ENCODE data around the gene VPS41.

VPS41 gene

DNA sequence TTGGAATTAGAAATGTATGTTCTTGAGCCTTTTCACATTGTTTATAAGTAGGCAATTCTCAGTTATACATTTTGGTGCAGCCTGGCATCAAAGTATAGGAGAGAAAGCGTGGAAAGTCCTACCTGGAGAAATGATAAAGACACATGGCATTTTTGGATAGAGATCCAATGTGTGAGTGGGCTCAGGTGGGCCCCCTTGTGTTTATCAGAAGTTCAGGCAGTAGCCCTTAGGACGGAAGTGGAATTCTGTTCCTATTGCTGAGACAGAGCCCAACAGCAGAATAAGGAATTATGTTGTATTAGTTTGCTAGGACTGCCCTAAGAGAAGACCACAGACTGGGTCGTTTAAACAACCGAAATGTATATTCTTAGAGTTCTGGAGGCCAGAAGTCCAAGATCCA is 192.6 kb downstream of the VPS41 start:
- TF ChIP-seq, protein P1, sequence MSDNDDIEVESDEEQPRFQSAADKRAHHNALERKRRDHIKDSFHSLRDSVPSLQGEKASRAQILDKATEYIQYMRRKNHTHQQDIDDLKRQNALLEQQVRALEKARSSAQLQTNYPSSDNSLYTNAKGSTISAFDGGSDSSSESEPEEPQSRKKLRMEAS (IDR thresholded peaks at IDR 0.05; ENCODE audit: low read depth, low read length) = no peak
- TF ChIP-seq MYC (IDR thresholded peaks at IDR 0.05; ENCODE audit: low read depth, low read length) (no peak), CTCF (IDR thresholded peaks at IDR 0.05; ENCODE audit: low read depth, low read length) (no peak), POLR2A (IDR thresholded peaks at IDR 0.05; ENCODE audit: extremely low read depth, insufficient read length) (no peak)
- DNase-seq (ENCODE audit: low read depth) = no peak

GRCh38 chr7:38709123-38709522 is 199.9 kb downstream of the VPS41 start:
- no peak overlapping the region for H3K4me3 ChIP-seq (ENCODE audit: low read depth, low read length)
- no peak for DNase-seq (ENCODE audit: low read depth)
- TF ChIP-seq, protein P1 (IDR thresholded peaks at IDR 0.05; ENCODE audit: low read depth, low read length) = no peak
- TF ChIP-seq MYC (IDR thresholded peaks at IDR 0.05; ENCODE audit: low read depth, low read length) = no peak
- TF ChIP-seq POLR2A (IDR thresholded peaks at IDR 0.05; ENCODE audit: extremely low read depth, insufficient read length) = no peak
- no peak for TF ChIP-seq CTCF (IDR thresholded peaks at IDR 0.05; ENCODE audit: low read depth, low read length)

More for the DNA sequence above, 192.6 kb downstream of the VPS41 start:
- no peak overlapping the region for H3K4me3 ChIP-seq (ENCODE audit: low read depth, low read length)

GRCh38 chr7:38704751-38705150 is 204.2 kb downstream of the VPS41 start:
- no peak overlapping the region for H3K4me3 ChIP-seq (ENCODE audit: low read depth, low read length)
- DNase-seq (ENCODE audit: low read depth) = no peak
- TF ChIP-seq, protein P1 (IDR thresholded peaks at IDR 0.05; ENCODE audit: low read depth, low read length) = no peak
- no peak for TF ChIP-seq MYC (IDR thresholded peaks at IDR 0.05; ENCODE audit: low read depth, low read length)
- no peak for TF ChIP-seq CTCF (IDR thresholded peaks at IDR 0.05; ENCODE audit: low read depth, low read length)
- TF ChIP-seq POLR2A (IDR thresholded peaks at IDR 0.05; ENCODE audit: extremely low read depth, insufficient read length) = no peak

DNA sequence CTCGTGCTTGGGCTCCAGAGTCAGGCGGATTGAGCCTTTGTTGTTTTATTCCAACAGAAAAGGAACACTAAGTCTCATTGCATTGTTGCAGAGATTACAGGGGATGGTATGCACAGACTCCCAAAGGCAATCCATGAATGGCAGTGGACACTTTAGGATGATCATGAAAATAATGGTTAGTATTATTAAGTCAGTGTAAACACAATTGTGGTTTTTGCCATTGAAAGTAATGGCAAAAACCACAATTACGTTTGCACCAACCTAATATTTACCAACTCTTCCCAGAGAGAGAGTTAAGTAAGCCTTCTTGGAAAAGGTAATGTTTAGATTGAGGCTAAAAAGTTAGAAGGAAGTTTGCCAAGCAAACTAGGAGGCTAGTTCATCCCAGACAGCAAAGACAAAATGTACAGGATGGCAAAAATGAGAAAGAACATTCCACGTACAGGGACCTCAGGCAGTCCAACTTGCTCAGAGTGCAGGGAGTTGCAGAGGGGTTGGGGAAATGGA is 204.9 kb downstream of the VPS41 start:
- TF ChIP-seq CTCF (IDR thresholded peaks at IDR 0.05; ENCODE audit: low read depth, low read length) (no peak), POLR2A (IDR thresholded peaks at IDR 0.05; ENCODE audit: extremely low read depth, insufficient read length) (no peak), MYC (IDR thresholded peaks at IDR 0.05; ENCODE audit: low read depth, low read length) (no peak)
- TF ChIP-seq, protein P1 (IDR thresholded peaks at IDR 0.05; ENCODE audit: low read depth, low read length) = no peak
- DNase-seq (ENCODE audit: low read depth) = no peak
- no peak overlapping the region for H3K4me3 ChIP-seq (ENCODE audit: low read depth, low read length)

DNA sequence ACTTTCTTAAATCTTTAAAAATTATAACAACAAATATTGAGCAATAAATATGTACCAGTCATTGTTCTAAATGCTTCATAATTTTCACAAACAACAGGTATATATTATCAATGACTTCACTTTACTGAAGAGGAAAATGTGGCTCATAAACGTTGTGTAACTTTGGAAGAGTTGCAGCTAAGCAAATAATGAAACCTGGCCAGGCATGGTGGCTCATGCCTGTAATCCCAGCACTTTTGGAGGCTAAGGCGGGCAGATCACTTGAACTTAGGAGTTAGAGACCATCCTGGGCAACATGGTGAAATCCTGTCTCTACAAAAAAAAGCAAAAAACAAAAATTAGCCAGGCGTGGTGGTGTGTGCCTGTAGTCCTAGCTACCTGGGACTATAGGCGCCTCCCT is 205.9 kb downstream of the VPS41 start:
- TF ChIP-seq MYC (IDR thresholded peaks at IDR 0.05; ENCODE audit: low read depth, low read length) (no peak), CTCF (IDR thresholded peaks at IDR 0.05; ENCODE audit: low read depth, low read length) (no peak), POLR2A (IDR thresholded peaks at IDR 0.05; ENCODE audit: extremely low read depth, insufficient read length) (no peak)
- TF ChIP-seq, protein P1 (IDR thresholded peaks at IDR 0.05; ENCODE audit: low read depth, low read length) = no peak
- no peak for DNase-seq (ENCODE audit: low read depth)
- H3K4me3 ChIP-seq (ENCODE audit: low read depth, low read length) = no peak overlapping the region

Data from NB4 (cell line).